Right atrium auricular region (tissue), 2 donors: ENCODE measurements around the gene HCFC1. TPM values are rescaled to one million over a fixed set of nuclear protein-coding genes. Genes with fewer than 3 reads are reported as not detected.

Source experiments
- DNase-seq: peaks from one replicate; pipeline ENCODE4 v3.0.0-alpha.2; 2019; ENCODE audit warnings: low spot score
- H3K27ac ChIP-seq, 2 donors: fragments of 200-600 bp; sonication (generic); 1 replicate in 1 of 2; 2 replicates in 1 of 2; pipeline ENCODE4 v1.5.1; 2016 to 2019
- H3K27me3 ChIP-seq, 2 donors: fragments of 200-600 bp; sonication (generic); one replicate each; pipeline versions ENCODE4 v1.5.1 to v1.6.0; 2017 to 2019
- H3K36me3 ChIP-seq: fragments of 200-600 bp; sonication (generic); one replicate; pipeline ENCODE4 v1.5.1; 2016
- H3K4me1 ChIP-seq, 2 donors: fragments of 200-600 bp; sonication (generic); one replicate each; pipeline versions ENCODE4 v1.5.1 to v1.6.0; 2017 to 2019
- H3K4me3 ChIP-seq, 2 donors: fragments of 200-600 bp; sonication (generic); 1 replicate in 1 of 2; 2 replicates in 1 of 2; pipeline ENCODE4 v1.5.1; 2017 to 2019; ENCODE audit warnings: mild to moderate bottlenecking in 1 of 2, moderate library complexity in 1 of 2
- H3K9me3 ChIP-seq, 2 donors: fragments of 200-600 bp; sonication (generic); one replicate each; pipeline ENCODE4 v1.5.1; 2019
- microRNA counts, 2 donors: library from miRNA; unstranded; fragments of <30 nt; microRNA quantifications; one replicate each; lab custom pipeline; 2016 to 2017
- microRNA-seq, 2 donors: library from miRNA; unstranded; fragments of <30 nt; microRNA quantifications; one replicate each; pipeline ENCODE4, GENCODE V29; 2016 to 2017; ENCODE audit warnings: borderline number of aligned reads in 2 of 2, borderline replicate concordance in 1 of 2
- total RNA-seq, 2 donors: library from RNA; depleted of rRNA; stranded (reverse); fragments of >200 nt; gene quantifications; one replicate each; pipeline ENCODE4 v1.1.0, GENCODE V29; 2016
- TF ChIP-seq, protein P1 (sequence below), 2 donors: fragments of 200-600 bp; sonication (generic); IDR thresholded peaks; one replicate each; pipeline ENCODE4 v1.5.1; 2019; ENCODE audit warnings: antibody characterized with exemption in 2 of 2

Gene HCFC1
- total RNA-seq, 2 donors from 2014 or later, result 40.8 to 54.7 TPM

GRCh38 chrX:153900831-153901752, 70.5 kb downstream of the HCFC1 start:
- no peak for DNase-seq
- no peak overlapping the region for H3K27ac ChIP-seq
- H3K27me3 ChIP-seq, result no peaks in the 10 kb centered on the region

DNA sequence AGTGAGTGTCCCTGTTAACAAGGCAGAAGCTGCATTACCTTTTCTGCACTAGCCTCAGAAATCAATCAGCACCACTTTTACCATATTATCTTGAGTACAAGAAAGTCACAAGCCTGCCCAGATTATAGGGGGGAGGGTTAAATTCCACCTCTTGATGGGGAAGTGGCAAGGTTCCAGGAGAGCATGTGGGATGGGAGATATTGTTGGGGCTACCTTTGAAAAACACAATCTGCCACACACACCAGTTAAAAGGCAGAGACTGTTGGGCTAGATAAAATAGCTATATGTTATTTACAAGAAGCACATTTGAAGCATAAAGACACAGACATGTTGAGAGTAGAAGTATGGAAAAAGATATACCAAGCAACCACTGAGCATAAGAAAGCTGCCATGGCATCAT, 73.7 kb downstream of the HCFC1 start:
- H3K4me1 ChIP-seq, result peaks cover 0 to 22% of the 10 kb centered on the region in 2 donors
- H3K36me3 ChIP-seq, result no peaks in the 10 kb centered on the region
- H3K27ac ChIP-seq, result no peak overlapping the region
- DNase-seq, result no peak
- no peaks in the 10 kb centered on the region for H3K27me3 ChIP-seq
- no peak overlapping the region for H3K4me3 ChIP-seq
- peaks cover 0 to 20% of the 10 kb centered on the region in 2 donors for H3K9me3 ChIP-seq
- TF ChIP-seq, protein P1, sequence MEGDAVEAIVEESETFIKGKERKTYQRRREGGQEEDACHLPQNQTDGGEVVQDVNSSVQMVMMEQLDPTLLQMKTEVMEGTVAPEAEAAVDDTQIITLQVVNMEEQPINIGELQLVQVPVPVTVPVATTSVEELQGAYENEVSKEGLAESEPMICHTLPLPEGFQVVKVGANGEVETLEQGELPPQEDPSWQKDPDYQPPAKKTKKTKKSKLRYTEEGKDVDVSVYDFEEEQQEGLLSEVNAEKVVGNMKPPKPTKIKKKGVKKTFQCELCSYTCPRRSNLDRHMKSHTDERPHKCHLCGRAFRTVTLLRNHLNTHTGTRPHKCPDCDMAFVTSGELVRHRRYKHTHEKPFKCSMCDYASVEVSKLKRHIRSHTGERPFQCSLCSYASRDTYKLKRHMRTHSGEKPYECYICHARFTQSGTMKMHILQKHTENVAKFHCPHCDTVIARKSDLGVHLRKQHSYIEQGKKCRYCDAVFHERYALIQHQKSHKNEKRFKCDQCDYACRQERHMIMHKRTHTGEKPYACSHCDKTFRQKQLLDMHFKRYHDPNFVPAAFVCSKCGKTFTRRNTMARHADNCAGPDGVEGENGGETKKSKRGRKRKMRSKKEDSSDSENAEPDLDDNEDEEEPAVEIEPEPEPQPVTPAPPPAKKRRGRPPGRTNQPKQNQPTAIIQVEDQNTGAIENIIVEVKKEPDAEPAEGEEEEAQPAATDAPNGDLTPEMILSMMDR (IDR thresholded peaks at IDR 0.05), result no peak

More at GRCh38 chrX:153900831-153901752, 70.5 kb downstream of the HCFC1 start:
- Histone ChIP-seq H3K4me1 (peaks cover 0 to 23% of the 10 kb centered on the region in 2 donors), H3K36me3 (no peaks in the 10 kb centered on the region), H3K9me3 (peaks cover 0 to 11% of the 10 kb centered on the region in 2 donors), H3K4me3 (no peak overlapping the region)
- TF ChIP-seq, protein P1 (IDR thresholded peaks at IDR 0.05), result no peak

MicroRNA genes within 50 kb of the gene (microRNA counts, 767-probe panel; counts per million panel counts)
- 0 to 31.0 counts per million in 2 donors for microRNA hsa-miR-718 (lab: Ali Mortazavi, UCI)

Small RNA genes within 50 kb of the gene (microRNA-seq; reads per million reads assigned to microRNA genes)
- 0 reads per million in 2 donors for gene MIR3202-1
- 0 reads per million in 2 donors for gene MIR3202-2
- gene MIR718, result 0 reads per million in 2 donors

Other genes with a start within 250 kb of the HCFC1 start
- gene BCAP31, start 247.4 kb downstream of the HCFC1 start, total RNA-seq, result 100 to 1,000 TPM in 1 of 2 donors, 10 to 100 TPM in 1; 86.3 to 109 TPM
- gene ABCD1, start 247.0 kb downstream of the HCFC1 start, total RNA-seq, result 10 to 100 TPM; 15.2 to 18.0 TPM
- gene PLXNB3, start 207.6 kb downstream of the HCFC1 start, total RNA-seq, result 1 to 10 TPM; 5.6 to 8.2 TPM
- gene SRPK3, start 190.8 kb downstream of the HCFC1 start, total RNA-seq, result 10 to 100 TPM; 19.4 to 24.6 TPM
- gene IDH3G, start 177.4 kb downstream of the HCFC1 start, total RNA-seq, result 100 to 1,000 TPM; 116 to 135 TPM
- 100 to 1,000 TPM; 219 to 238 TPM for gene SSR4, start 177.2 kb downstream of the HCFC1 start, total RNA-seq
- gene PDZD4, start 141.3 kb downstream of the HCFC1 start, total RNA-seq, result 1 to 10 TPM; 2.1 to 7.1 TPM
- gene L1CAM, start 85.6 kb downstream of the HCFC1 start, total RNA-seq, result 1 to 10 TPM; 6.3 to 7.0 TPM
- 1 to 10 TPM; 2.3 to 4.7 TPM for gene AVPR2, start 67.1 kb downstream of the HCFC1 start, total RNA-seq
- 1 to 10 TPM; 7.6 to 8.9 TPM for gene ARHGAP4, start 45.6 kb downstream of the HCFC1 start, total RNA-seq
- gene NAA10, start 36.8 kb downstream of the HCFC1 start, total RNA-seq, result 10 to 100 TPM; 66.5 to 70.2 TPM
- 10 to 100 TPM in 1 of 2 donors, 1 to 10 TPM in 1; 6.2 to 10.6 TPM for gene RENBP, start 27.2 kb downstream of the HCFC1 start, total RNA-seq
- gene TMEM187, start 936 bp upstream of the HCFC1 start, total RNA-seq, result 1 to 10 TPM; 4.7 to 6.4 TPM
- 10 to 100 TPM; 27.5 to 37.1 TPM for gene IRAK1, start 48.1 kb upstream of the HCFC1 start, total RNA-seq
- gene MECP2, start 125.9 kb upstream of the HCFC1 start, total RNA-seq, result 10 to 100 TPM; 52.7 to 69.1 TPM
- not detected for gene OPN1LW, start 172.4 kb upstream of the HCFC1 start, total RNA-seq
- gene OPN1MW, start 210.8 kb upstream of the HCFC1 start, total RNA-seq, result not detected
- not detected for gene OPN1MW2, start 247.9 kb upstream of the HCFC1 start, total RNA-seq